ENCODE results near the gene DOCK2. TPM values are rescaled to one million over a fixed set of nuclear protein-coding genes. Genes with fewer than 3 reads are reported as not detected.

Gene DOCK2
- total and polyA plus RNA-seq, 2 of the 8 experiments (the other 6 are each of a cell fraction or from before 2014, with no cell fraction given), result 3.9 to 5.7 TPM

DNA sequence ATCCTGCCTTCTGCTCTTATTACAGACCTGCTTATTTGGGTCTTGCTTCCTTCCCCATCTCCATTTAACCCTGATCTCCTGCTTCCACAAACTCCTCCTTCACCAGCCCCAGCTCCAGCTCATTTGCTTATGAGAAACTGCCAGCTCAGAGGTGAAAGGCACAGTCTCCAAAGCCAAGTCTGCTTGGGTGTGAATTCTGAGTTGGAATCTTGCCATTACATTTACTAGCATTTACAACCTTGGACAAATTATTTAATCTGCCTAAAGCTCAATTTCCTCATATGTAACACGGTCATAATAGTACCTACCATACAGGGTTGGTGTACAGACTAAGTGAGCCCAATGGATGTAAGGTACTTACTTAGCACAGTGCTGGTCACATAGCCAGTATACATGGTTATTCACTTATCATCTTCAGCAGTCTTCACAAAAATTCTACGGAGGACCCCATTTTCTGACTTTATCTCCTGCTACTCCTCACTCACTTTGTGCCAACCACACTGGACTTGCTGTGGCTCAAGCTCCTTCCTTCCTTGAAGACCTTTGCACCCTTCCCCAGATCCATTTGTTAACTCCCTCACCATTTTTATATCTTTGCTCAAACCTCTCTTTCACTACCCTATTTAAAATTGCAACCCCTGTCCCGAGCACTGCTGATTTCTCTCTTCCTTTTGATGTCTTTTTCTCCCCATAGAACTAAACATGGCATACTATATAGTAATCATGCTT is 86.2 kb downstream of the DOCK2 start:
- H2BK20ac ChIP-seq (ENCODE audit: low read length), result no peak overlapping the region
- H4K5ac ChIP-seq (ENCODE audit: insufficient read length, low read depth, low read length), result no peak overlapping the region
- no peak overlapping the region for H3K4me2 ChIP-seq (ENCODE audit: insufficient read depth in 1 of 2, low read depth in 2 of 2, low read length in 2 of 2)
- no peak overlapping the region for H2AFZ ChIP-seq (ENCODE audit: low read length)
- H2BK5ac ChIP-seq (ENCODE audit: low read depth, low read length), result no peak overlapping the region
- ChIA-PET CTCF (ENCODE audit: partially characterized antibody) (interaction anchor here (0.5 to 4.4 kb wide), 8 partner anchors 12 to 1300 kb away, joined by 3 to 20 read pairs (median 4); partner anchors contain the start of gene INSYN2B), POLR2A (ENCODE audit: partially characterized antibody) (no interaction called here)
- no peaks in the 10 kb centered on the region for H3K4me1 ChIP-seq (replicated peaks in 1 of 4; ENCODE audit: control insufficient read depth in 3 of 4, insufficient read depth in 4 of 4, low read length in 3 of 4)
- H3K27ac ChIP-seq (ENCODE audit: low read depth, low read length), result no peak overlapping the region
- no peak overlapping the region for H4K8ac ChIP-seq (ENCODE audit: extremely low read depth, insufficient read depth, low read length)
- no peak overlapping the region for H3K4ac ChIP-seq (replicated peaks; ENCODE audit: insufficient read length, low read depth, low read length)
- DNase-seq (ENCODE audit: low read depth in 1 of 2, low spot score in 2 of 2), result no peak
- H2BK12ac ChIP-seq (ENCODE audit: low read depth, low read length), result no peak overlapping the region
- H3K27me3 ChIP-seq (replicated peaks in 1 of 4; ENCODE audit: control insufficient read depth in 3 of 4, extremely low read depth in 1 of 4, insufficient read depth in 3 of 4, low read length in 3 of 4), result no peaks in the 10 kb centered on the region
- no peak overlapping the region for H2BK120ac ChIP-seq (replicated peaks; ENCODE audit: low read depth, low read length)
- H4K91ac ChIP-seq (replicated peaks; ENCODE audit: insufficient read length, low read length), result no peak overlapping the region
- no peaks in the 10 kb centered on the region for H3K79me2 ChIP-seq (ENCODE audit: control insufficient read depth in 1 of 2, insufficient read depth in 2 of 2, low read length in 2 of 2)
- no peak overlapping the region for H3K56ac ChIP-seq (replicated peaks; ENCODE audit: insufficient read length, low read depth, low read length)
- H2BK15ac ChIP-seq (ENCODE audit: low read length), result no peak overlapping the region
- H3K9me3 ChIP-seq (ENCODE audit: insufficient read depth in 2 of 2, low read depth in 1 of 2, low read length in 1 of 2), result no peaks in the 10 kb centered on the region; a peak in 1 of 4 replicates
- no peak overlapping the region for H3K4me3 ChIP-seq (ENCODE audit: extremely low read depth in 1 of 4, insufficient read depth in 2 of 4, low read depth in 3 of 4, low read length in 4 of 4)
- no peak overlapping the region for H3K23ac ChIP-seq (ENCODE audit: insufficient read length)
- H4K20me1 ChIP-seq (replicated peaks in 1 of 2; ENCODE audit: control insufficient read depth in 1 of 2, insufficient read depth in 2 of 2, low read length in 2 of 2), result no peaks in the 10 kb centered on the region
- no peak overlapping the region for H3K9ac ChIP-seq (replicated peaks in 1 of 4; ENCODE audit: extremely low read depth in 1 of 4, low read depth in 3 of 4, low read length in 3 of 4)
- no peak overlapping the region for H3K18ac ChIP-seq (ENCODE audit: extremely low read depth, low read length)
- no peaks in the 10 kb centered on the region for H3K23me2 ChIP-seq (ENCODE audit: low read depth, low read length)
- 95% methylated on average over 3 of the region's 3 CpGs; no CpG with 5 or more reads in 1 of the 2 experiments for WGBS, 2 experiments (ENCODE audit: extremely low coverage in 1 of 2, insufficient coverage in 1 of 2, insufficient read length in 1 of 2, insufficient replicate concordance in 2 of 2, low coverage in 1 of 2, low lambda C conversion rate in 2 of 2, missing lambda C conversion rate in 1 of 2)
- no peak overlapping the region for H3K14ac ChIP-seq (ENCODE audit: insufficient read length)
- no peaks in the 10 kb centered on the region for H3K79me1 ChIP-seq (ENCODE audit: low read depth, low read length)
- no peaks in the 10 kb centered on the region for H3K36me3 ChIP-seq (ENCODE audit: control insufficient read depth in 2 of 4, insufficient read depth in 4 of 4, low read length in 3 of 4)
- FAIRE-seq, result no peak
- H2AK5ac ChIP-seq (ENCODE audit: low read depth, low read length), result no peak overlapping the region
- TF ChIP-seq MAFK (IDR thresholded peaks at IDR 0.05; ENCODE audit: low read depth, low read length), result no peak
